ENCODE measurements around the gene SLC38A8.

The SLC38A8 gene

DNA sequence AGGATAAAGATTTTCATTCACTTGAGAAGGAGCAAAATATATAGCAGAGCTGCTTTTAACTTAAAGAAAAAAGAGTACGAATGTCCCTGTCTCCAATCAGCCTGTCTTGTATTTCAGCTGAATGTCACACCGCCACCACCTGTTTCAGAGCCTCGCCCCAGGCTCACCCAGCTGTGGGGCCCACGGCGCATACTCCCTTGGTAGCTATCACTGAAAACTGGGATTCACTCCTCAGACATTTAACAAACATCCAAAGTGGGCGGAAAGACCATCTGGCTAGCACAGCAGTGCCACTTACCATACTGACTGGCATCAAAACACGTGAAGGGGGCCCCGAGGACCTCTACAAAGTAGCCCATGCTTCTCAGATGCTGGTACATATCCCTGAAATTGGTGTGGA, 25.4 kb upstream of the SLC38A8 start:
- DNase-seq: no peak

DNA sequence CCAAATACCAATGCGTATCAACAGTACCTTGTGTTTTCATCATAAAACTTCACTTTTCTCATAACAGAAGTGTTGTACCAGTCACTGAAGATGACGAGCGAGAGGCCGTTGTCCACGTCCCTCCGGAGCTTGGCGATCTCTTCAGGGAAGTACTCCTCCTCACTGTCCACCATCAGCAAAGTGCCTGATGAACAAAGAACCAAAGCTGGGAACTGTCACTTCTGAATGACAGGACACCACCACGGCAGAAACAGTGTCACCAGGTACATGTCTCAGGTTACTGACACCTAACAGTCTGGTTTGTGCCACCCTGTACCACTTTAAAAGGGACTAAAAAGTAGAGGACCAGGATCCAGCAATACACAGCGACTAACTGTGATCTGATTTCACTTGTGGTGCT, 25.0 kb upstream of the SLC38A8 start:
- DNase-seq: no peak

DNA sequence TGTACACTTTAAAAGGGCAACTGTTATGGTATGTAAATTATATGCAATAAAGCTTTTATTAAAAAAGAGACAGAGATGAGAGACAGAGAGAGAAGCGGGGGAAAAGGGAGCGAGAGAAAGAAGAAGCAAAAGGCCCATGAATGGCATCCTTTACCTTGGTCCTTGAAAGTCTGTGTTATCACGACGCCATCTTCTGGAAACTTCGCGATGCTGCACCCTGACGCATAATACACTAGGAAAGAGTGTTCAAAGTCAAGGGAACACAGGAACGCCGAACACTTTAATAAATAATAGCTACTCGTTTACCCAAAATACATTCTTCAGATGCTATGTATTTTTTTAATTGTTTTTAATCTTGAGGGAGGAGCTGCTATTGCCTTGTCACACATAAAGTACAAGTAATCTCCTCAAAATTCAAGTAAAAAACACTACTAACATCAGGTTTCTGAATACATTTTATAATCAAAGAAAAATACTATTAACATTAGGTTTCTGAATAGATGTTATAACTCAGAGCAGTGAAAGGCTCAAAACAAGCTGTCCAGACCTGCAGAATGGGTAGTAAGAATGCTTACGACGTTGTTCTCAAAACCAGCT, 23.0 kb upstream of the SLC38A8 start:
- DNase-seq: peak; percentile 44

DNA sequence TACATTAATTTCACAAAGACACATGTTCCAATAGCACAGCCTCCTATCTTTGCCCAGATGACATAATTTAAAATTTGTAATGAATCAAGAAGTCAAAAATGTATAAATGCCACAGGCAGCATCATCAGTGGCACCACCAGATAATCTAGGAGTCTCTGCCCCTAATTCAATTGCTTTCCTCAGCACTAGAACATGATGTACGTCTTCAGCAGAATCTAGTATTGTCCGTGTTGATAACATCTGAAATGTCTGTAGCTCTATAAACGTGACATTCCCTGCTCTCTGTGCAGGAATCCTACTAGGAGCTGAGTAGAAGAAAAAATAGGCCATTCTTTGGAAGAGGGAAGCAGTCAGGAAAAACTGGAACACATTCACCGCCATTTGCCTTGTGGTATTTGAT, 21.4 kb upstream of the SLC38A8 start:
- no peak for DNase-seq

DNA sequence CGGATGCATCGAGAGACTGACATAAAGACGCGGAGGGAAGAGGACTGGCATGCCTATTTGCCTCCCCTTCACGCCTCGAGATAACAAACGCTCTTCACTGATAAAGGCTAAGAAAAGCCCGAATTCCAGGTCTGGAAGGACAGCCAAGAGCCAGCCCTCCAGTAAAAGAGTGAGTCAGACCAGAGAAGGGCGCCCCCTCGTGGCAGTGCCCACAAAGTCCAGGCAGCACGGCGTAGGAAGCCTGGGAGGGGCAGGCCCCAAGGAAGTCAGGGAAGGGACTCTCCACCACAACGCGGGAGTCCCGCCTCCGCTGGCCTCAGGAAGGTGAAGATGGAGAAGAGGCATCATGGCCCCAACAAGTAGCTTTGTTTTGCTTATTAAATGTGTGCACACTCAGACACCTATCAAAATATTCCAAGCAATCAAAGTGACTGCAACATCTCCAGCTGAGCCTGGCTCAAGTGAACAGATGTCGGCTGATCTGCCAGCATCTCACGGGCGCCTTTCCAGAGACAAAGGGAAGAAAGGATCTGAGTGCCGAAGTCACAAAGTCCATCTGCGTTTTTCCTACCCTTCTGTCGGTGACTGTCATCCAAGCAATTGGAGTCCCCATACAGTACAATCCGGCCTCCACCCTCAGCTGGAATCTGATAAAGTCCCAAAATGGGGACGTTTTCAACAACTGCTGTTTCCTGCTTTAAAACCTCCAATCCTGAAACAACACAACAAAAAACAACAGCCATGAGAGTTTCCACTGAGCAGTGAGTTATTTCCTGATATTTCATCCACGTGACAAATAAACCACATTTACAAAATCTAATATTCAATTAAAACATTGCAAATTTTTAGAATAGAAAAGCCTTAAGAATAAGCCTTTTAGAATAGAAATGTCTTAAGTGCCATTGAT, 20.4 kb upstream of the SLC38A8 start:
- peak; percentile 29 for DNase-seq

DNA sequence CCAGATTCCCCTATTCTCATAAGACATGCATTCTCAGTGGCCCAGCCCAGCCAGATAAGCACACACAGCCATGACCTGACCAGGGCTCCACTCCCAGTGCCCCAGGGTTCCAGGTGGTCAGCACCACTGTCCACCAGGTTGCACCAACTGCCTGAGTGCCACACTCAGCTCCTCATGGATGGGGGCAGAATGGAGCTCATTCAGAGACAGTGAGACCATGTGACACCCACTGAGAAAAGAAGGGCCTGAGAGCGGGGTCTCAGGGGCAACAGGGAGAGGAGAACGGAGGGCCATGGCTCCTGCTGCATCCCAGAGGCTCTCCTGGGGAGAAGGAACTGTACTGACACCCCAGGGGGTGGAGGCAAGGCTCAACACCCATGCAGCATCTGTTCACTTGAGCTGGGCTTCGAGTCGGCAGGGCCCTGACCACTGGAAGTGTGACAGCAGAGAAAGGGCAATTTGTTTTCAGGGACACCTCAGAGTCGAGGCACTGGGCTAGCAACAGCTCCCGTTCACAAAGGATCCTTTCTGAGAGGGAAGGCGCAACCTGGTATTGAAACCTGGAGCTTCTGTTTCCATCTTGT, 18.7 kb upstream of the SLC38A8 start:
- no peak for DNase-seq

DNA sequence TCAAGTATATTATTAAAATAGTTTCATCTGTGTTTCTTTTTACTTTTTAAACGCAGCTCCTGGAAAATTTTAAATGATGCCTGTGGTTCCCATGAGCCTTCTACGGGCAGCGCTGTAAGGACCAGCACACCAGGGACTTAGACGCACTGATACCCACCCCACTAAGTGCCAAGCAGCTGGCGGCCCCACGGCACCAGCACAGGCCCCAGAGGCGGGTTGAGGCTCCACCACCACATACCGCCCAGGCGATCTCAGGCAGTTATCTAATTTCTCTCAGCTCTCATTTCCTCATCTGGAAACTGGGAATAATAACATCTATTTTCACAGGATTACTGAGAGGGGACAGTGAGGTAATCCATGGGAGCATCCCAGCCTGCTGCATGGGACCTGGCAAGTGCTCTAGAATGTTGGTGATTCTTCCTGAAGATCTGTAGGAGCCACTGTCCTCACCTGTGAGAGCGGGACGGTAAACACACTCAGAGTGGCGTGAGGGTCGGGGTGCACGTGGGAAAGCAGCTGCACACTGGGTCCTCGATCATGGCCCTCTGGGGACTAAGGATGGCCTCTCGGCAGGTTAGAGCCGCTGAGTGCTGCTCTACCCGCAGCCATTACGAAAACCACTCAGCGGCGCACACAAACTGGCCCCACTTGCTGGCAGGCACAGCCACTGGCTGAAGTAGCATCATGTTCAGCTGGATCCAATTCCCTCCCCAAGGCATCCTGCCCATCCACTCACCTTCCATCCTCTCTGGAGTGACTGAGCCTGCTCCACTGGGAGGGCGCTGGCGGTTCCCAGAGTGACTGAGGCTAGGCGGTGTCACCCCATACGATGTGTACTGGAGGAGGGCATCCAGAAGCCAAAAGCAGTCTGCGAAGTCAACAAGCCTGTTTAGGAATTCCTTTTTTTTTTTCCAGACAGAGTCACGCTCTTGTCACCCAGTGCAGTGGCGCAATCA, 17.6 kb upstream of the SLC38A8 start:
- no peak for DNase-seq

DNA sequence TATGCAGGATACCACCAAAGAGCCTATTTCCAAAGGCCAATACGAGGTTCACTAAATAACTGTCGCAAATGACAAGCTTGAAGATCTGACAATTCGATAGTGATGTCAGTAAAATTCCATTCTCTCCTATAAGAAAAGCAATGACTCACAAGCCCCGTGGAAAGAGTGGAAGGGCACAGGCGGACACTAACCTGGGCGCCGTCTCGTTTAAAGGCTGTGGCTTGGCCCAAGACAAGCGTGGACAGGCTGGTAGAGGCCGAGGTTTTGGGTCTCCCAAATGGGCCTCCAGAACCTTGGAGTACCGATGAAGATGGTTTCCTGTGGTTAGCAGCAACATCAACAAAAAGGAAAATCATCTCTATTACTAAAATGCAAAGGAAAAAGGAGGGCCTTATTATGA, 16.5 kb upstream of the SLC38A8 start:
- DNase-seq: no peak

DNA sequence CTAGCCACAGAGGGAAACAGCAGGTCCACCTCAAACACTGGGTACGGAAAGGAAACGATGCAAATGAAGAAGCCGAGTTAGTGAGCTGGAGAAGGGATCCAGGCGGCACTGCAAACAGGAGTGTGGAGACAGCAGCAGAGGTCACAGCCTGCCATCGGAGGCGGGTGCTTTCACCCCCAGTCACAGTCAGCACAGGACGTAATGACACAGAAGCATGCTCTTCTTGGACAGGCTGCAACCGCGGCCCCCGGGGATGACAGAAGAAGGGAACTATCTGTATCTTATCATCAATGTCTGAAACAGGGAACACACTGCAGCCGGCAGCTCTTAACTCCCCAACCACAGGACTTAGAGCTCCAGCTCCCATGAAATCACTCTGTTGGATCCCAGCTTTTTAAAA, 16.1 kb upstream of the SLC38A8 start:
- DNase-seq: no peak

DNA sequence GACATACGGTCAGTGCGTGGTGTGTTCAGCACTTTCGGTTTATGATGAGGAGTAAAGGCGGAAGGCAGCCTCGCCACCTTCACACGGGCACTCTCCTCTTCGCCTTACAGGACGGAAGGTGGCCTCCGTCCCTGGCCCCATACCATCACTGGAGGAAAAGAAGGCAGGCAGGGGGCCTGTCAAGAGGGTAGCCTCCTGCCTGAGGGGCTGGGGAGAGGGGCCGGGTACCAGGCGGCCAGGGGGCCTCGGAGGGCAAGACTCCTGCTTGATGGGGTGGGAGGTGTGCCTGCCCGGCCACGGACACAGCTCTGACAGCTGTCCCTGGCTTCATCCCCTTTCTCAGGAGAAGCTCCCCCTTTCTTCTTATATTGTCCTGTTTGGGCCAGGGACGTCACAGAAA, 15.6 kb upstream of the SLC38A8 start:
- no peak for DNase-seq

DNA sequence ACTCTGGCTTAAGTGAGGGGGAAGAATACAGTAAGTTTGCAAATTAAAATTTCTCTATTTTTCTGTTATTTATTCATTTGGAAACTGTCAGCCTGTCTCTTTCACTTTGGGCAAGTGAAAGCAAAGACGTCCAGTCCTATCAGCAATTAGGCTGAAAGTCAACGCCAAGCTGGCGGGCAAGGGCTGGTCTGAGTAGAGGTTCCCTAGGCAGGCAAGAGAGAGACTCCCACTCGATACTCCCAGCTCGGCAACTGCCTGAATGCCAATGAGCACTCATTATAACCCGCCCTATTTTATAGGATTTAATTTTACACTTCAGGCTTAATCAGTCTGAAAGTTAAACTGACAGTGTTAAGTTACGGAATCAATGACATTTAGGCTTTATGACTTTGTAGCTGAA, 14.3 kb upstream of the SLC38A8 start:
- no peak for DNase-seq

DNA sequence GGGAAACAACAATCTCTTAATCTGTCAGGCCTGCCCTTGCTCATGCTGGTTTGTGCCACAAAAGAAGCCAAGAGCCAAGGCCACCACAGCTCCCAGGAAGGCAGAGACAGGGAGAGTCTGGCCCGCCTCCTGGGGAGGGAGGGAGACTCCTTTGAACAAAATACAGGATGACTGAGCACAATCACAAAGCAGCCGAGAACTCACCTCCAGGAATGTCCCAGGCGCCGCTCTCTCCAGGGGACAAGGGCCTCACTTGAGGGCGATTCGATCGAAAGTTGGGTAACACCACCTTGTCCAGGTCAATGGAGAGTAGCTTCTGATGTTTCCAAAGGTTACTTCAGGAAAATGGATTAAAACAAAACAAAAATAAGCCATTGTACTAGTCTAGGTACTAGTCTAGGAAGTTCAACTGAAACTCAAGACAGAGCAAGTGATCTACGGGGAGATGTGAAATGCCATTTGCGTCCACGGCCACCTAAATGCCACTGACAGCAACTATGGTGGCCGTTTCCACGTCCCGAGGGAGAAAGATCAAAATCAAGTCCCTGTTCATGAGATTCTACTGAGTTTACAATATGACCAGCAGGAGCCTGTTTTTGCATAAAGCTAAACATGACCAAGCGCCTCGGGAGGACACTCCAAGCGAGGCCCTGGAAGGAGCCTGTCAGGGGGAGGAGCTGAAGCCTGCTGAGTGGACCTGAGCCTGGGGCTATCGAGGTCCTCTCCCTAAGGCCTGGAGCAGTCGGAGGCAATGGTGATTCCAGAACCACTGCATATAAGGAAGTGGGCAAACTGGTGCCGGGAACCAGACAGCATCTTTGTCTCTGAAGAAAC, 13.4 kb upstream of the SLC38A8 start:
- DNase-seq: no peak

DNA sequence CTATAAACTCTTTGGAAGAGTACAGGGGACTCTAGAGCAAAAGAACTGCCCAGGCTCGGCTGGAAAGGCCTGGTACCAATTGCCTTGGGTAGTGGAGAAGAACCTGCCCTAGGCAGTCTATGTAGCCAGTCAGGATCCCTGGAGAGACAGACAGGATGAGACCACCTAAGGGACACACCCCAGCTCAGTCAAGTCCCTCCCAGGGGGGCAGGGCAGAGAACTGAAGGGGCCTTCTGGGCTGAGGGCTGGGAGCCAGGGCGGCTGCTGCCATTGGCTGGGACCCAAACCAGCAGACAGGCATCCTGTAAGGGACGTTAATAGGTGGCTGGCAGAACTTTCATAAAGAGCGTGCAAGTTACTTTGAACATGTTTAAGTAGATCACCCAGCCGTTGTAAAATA, 12.8 kb upstream of the SLC38A8 start:
- no peak for DNase-seq

DNA sequence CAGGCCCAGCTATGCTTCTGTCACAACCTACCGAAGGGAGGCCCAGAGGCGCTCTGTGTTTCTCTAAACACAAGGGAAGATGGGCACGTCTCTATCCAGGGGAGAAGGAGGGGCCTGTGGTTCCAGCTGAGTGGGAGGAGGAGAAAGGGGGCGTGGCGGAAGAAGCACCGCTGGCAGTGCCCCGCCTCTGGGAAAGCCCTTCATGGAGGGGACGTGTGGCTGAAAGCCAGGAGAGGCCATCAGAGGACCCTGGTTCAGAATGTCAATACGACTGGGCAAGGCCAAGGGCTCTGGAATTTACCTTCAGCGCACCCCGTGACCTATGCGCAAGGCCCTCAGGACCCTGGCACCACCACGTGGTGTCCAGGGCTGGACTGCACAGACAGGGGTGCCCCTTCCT, 12.3 kb upstream of the SLC38A8 start:
- no peak for DNase-seq

DNA sequence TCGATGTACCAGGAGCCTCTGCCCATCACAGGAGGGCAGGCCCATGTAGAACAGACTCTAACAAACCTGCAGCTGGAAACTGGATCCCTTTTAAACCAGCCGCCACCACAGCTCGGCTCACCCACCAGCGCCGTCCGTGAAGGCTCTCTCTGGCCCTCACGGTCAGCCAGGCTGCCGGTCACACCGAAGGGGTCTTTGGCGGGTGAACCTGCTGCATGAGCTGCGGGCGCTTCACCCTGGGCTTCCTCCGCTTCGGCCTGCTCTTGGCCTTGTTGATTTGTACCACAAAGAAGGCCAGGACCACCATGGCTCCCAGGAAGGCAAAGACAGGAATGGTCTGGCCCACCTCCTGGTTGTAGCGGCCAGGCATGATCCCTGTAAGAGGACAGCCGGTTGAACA, 11.7 kb upstream of the SLC38A8 start:
- no peak for DNase-seq

DNA sequence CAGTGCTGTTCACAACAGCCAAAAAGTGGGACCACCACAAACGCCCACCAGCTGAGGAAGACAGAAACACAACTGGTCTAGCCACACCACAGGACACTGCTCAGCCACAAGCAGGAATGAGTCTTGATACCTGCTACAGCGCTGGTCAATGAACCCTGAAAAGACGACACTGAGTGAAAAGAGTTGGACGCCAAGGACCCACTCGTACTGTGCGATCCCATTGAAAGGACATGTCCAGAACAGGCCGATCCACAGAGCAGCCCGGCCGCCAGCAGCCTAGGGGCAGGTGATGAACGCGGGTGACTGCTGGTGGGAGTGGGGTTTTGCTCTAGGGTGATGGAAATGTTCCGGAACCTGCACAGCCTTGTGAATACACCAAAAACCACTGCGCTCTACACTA, 10.6 kb upstream of the SLC38A8 start:
- DNase-seq: no peak

DNA sequence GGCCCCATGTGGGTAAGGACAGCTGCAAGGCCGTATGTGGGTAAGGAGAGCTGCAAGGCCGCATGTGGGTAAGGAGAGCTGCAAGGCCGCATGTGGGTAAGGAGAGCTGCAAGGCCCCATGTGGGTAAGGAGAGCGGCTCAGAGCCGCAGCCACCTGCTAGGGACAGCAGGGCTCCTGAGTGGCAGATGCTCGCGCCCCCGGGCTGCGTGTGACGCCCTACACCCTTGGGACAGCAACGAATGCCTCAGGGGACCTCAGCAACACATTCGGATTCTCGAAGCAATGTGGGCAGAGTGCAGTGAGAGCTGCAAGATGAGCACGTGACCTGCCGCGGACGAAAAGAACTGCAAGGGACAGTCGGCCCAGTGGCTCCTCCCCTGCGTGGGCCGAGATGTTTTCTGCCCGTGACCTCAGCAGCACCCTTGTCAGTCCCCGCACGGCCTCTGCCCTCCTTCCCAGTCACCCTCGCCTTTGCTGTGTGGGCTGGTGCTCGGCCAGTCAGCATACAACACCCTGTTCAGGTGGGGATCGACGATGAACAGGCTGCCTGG, 9.6 kb upstream of the SLC38A8 start:
- DNase-seq: no peak

DNA sequence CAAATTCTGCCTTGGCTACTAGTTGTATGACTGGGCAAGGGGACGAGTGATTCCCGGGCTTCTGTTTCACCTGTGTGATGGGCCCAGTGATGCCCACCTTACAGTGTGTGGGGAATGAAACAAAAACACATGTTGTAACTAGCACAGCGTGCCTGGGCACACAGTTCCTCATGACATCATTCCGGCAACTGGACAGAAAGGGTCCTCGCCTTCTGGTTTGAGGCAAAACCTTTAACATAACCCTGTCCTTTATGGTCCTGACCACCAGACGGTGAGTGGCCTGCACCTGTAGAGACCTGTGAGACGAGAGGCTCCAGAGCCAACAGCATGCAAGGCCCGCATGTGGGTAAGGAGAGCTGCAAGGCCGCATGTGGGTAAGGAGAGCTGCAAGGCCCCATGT, 7.7 kb upstream of the SLC38A8 start:
- no peak for DNase-seq

DNA sequence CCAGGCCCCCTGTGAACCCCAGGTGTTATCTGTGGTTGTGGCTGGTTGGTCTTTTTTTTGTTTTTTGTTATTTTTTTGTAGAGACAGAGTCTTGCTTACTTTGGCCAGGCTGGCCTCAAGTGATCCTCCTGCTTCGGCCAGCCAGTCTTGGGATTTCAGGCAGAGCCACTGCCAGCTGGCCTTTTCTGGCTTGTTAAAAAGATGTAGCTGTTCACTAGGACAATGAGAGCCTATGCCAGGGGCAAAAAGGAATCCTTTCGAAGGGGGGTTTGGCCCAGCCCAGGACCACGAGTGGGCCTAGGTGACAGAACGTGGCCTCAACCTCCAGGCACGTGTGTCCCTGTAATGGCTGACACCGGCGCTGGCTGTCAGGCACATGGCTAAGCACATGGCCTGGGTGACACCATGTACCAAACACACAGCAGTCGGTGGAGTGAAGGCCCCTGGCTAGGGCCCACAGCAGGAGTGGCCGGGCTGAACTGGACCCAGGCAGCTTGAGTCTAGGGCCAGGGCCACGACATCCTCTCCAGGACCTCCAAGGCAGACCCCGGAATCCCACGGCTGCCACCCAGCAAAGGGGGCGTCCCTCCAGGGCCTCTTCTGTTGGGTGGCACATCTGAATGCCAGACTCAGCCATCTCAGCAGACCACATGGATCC, 6.9 kb upstream of the SLC38A8 start:
- DNase-seq: no peak

DNA sequence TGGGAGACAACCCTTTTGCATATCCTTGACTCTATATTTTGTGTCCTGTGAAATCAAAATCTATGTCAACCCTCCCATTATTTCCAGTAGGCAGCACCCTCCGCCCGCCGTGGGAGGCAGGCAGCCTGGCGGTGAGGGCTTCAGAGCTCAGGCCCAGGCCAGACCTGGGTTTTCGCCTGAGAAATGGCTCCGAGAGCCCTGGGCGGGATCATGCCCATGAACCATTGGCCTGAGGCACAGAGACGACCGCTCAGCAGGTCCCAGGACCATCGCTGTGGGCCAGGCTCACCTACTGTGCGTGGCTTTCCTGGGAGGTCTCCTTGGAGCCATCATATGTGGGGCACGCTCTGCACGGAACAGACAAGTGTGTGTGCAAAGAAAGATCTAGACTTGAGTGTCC, 6.3 kb upstream of the SLC38A8 start:
- DNase-seq: no peak

DNA sequence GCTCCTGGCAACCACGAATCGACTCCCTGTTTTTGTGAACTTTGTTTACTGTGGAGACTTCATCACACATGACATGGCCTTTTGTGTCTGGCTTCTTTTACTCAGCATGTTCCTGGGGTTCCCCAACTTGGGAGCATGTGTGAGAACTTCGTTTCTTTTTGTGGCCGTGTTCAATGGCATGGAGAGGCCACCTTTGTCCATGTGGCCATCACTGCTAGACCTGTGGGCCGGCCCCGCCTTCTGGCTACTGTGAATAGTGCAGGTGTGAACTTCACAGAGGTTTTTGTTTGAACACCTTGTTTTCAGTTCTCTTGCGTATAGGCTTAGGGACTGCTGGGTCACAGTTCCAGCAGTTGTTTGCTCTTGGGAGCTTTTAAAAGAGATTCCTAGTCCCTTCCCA, 5.7 kb upstream of the SLC38A8 start:
- DNase-seq: no peak

Measured in NCI-H1105 treated with DMSO at 0.1 percent for 48 hours (cell line).